ENCODE measurements around the gene FAM222B.

The FAM222B gene

GRCh38 chr17:28765038-28765437 lies 77.6 kb downstream of the FAM222B start:
- no peak for DNase-seq

GRCh38 chr17:28763804-28764266 lies 78.8 kb downstream of the FAM222B start:
- DNase-seq = peak; percentile 42 to 62

GRCh38 chr17:28763137-28763799 lies 79.3 kb downstream of the FAM222B start:
- DNase-seq = no peak

GRCh38 chr17:28760601-28761562 lies 81.7 kb downstream of the FAM222B start:
- DNase-seq = no peak

- DNase-seq = no peak
Observed at GRCh38 chr17:28759256-28759865, 83.2 kb downstream of the FAM222B start.

- DNase-seq = no peak
Observed at GRCh38 chr17:28758411-28759121, 84.0 kb downstream of the FAM222B start.

- no peak for DNase-seq
Observed at GRCh38 chr17:28756049-28756804, 86.4 kb downstream of the FAM222B start.

GRCh38 chr17:28755486-28755885 lies 87.1 kb downstream of the FAM222B start:
- no peak for DNase-seq

- DNase-seq = no peak
Observed at GRCh38 chr17:28751600-28752366, 90.8 kb downstream of the FAM222B start.

- DNase-seq = peak; percentile 85 to 87
Observed at GRCh38 chr17:28750178-28751047, 92.2 kb downstream of the FAM222B start.

- DNase-seq = no peak
Observed at GRCh38 chr17:28749516-28750177, 92.9 kb downstream of the FAM222B start.

- no peak for DNase-seq
Observed at GRCh38 chr17:28748852-28749515, 93.6 kb downstream of the FAM222B start.

- DNase-seq = no peak
Observed at GRCh38 chr17:28747801-28748750, 94.5 kb downstream of the FAM222B start.

GRCh38 chr17:28747051-28747691 lies 95.4 kb downstream of the FAM222B start:
- no peak for DNase-seq

- DNase-seq = no peak
Observed at GRCh38 chr17:28746611-28747050, 96.0 kb downstream of the FAM222B start.

GRCh38 chr17:28745786-28746411 lies 96.7 kb downstream of the FAM222B start:
- DNase-seq = no peak
